HFFc6 (cell line): Measurements from ENCODE around the gene TNS3. TPM values are rescaled to one million over a fixed set of nuclear protein-coding genes. Genes with fewer than 3 reads are reported as not detected.

Experiments used
- DNase-seq: peaks from one replicate; pipeline ENCODE4 v3.0.0-alpha.2; 2018
- H3K27ac Mint-ChIP-seq: 2 replicates; pipeline ENCODE4 v1.8.0; 2020; ENCODE audit warnings: mild to moderate bottlenecking, mixed read lengths
- H3K27me3 Mint-ChIP-seq: 2 replicates; pipeline ENCODE4 v1.8.0; 2021; ENCODE audit warnings: mild to moderate bottlenecking, moderate library complexity, mixed read lengths; ENCODE audit not compliant: insufficient read depth
- H3K36me3 Mint-ChIP-seq: 2 replicates; pipeline ENCODE4 v1.8.0; 2021; ENCODE audit warnings: low read depth, mixed read lengths
- H3K4me1 Mint-ChIP-seq: 2 replicates; pipeline ENCODE4 v1.8.0; 2020; ENCODE audit warnings: low read depth, mixed read lengths
- H3K4me3 Mint-ChIP-seq: 2 replicates; pipeline ENCODE4 v1.8.0; 2020; ENCODE audit warnings: mild to moderate bottlenecking, moderate library complexity, mixed read lengths
- H3K9me3 Mint-ChIP-seq: 2 replicates; pipeline ENCODE4 v1.8.0; 2020; ENCODE audit warnings: mild to moderate bottlenecking, mixed read lengths
- total RNA-seq, 6 experiments: library from RNA; stranded (reverse); fragmentation: NEBNext Ultra II Directional; extraction: Animal tissue kit (Norgen Biotek cat#: 25700); gene quantifications; 2 replicates in 1 of 6; 3 replicates in 5 of 6; pipeline ENCODE4 v1.2.3, GENCODE V29; 2021
- TF ChIP-seq, protein P1 (sequence below): fragments of 200-600 bp; sonication (generic); IDR thresholded peaks from 2 replicates; pipeline ENCODE4 v1.5.0; 2021; ENCODE audit warnings: antibody characterized with exemption, mild to moderate bottlenecking

Gene TNS3
- total RNA-seq, 6 experiments from 2014 or later: 50.8 to 77.0 (median 67.8) TPM

DNA sequence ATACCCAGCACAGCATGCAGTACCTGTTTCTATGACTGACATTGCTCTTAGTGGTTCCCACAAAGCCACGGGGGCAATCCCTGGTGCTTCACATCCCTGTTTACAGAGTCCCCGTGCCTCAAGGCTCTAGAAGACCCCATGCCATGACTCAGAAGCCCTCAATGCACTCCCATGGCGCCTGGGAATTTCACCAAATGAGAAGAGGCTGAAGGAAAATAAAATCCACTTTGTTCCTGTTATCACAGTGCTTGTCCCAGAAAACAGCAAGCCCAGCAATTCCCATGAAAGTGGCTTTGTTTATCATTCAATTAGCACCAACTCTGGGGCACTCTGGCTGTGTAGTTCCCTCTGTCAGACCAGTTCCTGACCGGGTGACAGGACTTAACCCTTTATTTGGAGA is 268.3 kb downstream of the TNS3 start:
- peaks cover 31% of the 10 kb centered on the region for H3K4me1 Mint-ChIP-seq
- TF ChIP-seq, protein P1, sequence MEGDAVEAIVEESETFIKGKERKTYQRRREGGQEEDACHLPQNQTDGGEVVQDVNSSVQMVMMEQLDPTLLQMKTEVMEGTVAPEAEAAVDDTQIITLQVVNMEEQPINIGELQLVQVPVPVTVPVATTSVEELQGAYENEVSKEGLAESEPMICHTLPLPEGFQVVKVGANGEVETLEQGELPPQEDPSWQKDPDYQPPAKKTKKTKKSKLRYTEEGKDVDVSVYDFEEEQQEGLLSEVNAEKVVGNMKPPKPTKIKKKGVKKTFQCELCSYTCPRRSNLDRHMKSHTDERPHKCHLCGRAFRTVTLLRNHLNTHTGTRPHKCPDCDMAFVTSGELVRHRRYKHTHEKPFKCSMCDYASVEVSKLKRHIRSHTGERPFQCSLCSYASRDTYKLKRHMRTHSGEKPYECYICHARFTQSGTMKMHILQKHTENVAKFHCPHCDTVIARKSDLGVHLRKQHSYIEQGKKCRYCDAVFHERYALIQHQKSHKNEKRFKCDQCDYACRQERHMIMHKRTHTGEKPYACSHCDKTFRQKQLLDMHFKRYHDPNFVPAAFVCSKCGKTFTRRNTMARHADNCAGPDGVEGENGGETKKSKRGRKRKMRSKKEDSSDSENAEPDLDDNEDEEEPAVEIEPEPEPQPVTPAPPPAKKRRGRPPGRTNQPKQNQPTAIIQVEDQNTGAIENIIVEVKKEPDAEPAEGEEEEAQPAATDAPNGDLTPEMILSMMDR: no peak
- no peak overlapping the region for H3K27ac Mint-ChIP-seq
- peaks cover 4% of the 10 kb centered on the region; the same call in 1 of the 2 replicates for H3K9me3 Mint-ChIP-seq
- peaks cover 55% of the 10 kb centered on the region for H3K36me3 Mint-ChIP-seq
- no peak overlapping the region for H3K4me3 Mint-ChIP-seq
- peaks cover 7% of the 10 kb centered on the region for H3K27me3 Mint-ChIP-seq
- no peak for DNase-seq

DNA sequence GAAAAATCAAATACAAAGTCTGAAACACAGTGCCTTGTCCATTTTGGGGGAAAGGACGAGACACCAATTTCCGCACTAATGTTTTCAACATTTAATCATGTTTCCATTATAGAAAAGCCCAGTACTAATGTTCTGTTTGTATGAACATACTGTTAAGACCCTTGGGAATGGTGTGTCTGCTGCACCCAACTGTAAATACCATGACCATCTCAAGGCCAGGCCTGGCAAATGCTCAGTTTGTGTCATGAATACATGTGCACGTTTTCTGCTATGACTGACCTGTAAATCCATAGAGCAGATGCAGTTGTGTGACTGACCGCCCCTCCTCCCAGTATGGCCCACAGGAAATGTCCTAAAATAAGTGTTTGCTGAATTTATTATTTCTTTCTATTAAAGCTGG is 270.0 kb downstream of the TNS3 start:
- TF ChIP-seq, protein P1: no peak
- no peak overlapping the region for H3K27ac Mint-ChIP-seq
- peaks cover 31% of the 10 kb centered on the region for H3K4me1 Mint-ChIP-seq
- peaks cover 4% of the 10 kb centered on the region; the same call in 1 of the 2 replicates for H3K9me3 Mint-ChIP-seq
- H3K36me3 Mint-ChIP-seq: peaks cover 47% of the 10 kb centered on the region
- peaks cover 7% of the 10 kb centered on the region for H3K27me3 Mint-ChIP-seq
- DNase-seq: no peak
- H3K4me3 Mint-ChIP-seq: no peak overlapping the region

DNA sequence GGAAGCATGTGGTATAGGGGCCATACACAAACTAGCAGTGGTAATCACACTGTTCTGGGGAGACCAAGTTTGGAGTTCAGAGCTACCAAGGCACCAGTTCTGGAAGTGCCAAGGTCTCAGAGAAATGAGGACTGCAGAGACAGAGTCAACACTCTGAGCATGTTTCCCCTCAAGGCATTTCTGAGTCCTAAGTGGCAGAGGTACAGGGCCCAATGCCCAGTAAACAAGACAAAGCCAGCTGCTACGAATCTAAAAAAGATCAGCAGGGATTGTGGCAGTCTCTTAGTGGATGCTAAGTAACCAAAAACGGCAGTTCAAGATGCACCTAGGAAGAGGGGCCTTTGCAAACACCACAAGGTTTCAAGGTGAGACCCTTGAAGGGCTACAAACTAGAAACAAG is 271.9 kb downstream of the TNS3 start:
- peaks cover 7% of the 10 kb centered on the region for H3K27me3 Mint-ChIP-seq
- H3K27ac Mint-ChIP-seq: no peak overlapping the region
- DNase-seq: no peak
- H3K36me3 Mint-ChIP-seq: peaks cover 47% of the 10 kb centered on the region
- TF ChIP-seq, protein P1: no peak
- H3K9me3 Mint-ChIP-seq: peaks cover 4% of the 10 kb centered on the region; the same call in 1 of the 2 replicates
- H3K4me1 Mint-ChIP-seq: peaks cover 17% of the 10 kb centered on the region
- no peak overlapping the region for H3K4me3 Mint-ChIP-seq

DNA sequence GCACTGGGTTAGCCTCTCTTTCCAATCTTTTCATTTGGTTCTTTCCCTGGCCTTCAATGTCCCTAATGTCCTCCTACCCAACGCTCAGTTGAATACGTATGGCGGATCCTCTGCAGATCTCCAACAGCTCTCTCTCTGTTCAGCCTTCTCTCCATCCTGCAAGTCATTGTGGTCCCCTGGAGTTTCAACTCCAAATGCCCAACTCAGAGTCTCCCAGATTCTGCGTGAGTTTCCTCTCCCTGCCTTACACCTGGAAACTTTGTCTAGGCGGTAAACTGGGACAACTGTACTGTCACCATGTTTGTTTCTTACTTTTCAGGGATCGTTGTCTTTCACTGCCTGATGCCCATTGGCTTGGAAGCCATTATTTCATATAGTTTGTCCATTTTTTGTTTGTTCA is 273.1 kb downstream of the TNS3 start:
- Mint-ChIP-seq H3K4me3 (no peak overlapping the region), H3K9me3 (peaks cover 4% of the 10 kb centered on the region; the same call in 1 of the 2 replicates), H3K27me3 (peaks cover 5% of the 10 kb centered on the region), H3K36me3 (peaks cover 47% of the 10 kb centered on the region), H3K4me1 (peaks cover 6% of the 10 kb centered on the region; the same call in 1 of the 2 replicates), H3K27ac (no peak overlapping the region)
- TF ChIP-seq, protein P1: no peak
- DNase-seq: no peak

DNA sequence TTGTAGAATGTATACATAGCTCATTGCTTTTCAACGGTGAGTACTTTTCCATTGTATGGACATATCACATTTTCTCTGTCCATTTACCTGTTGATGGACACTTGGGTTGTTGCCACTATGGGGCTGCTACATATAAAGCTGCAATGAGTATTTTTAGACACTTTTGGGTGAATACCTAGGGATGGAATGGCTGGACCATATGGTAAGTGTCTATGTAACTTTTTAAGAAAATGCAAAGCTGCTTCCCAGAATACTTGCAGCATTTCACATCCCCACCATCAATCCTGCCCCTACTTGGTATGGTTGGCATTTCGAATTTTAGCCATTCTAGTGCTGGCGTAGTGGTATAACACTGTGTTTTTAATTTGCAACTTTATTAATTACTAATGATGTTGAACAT is 274.6 kb downstream of the TNS3 start:
- TF ChIP-seq, protein P1: no peak
- Mint-ChIP-seq H3K4me3 (no peak overlapping the region), H3K9me3 (peaks cover 4% of the 10 kb centered on the region; the same call in 1 of the 2 replicates), H3K27ac (no peak overlapping the region), H3K4me1 (peaks cover 6% of the 10 kb centered on the region; the same call in 1 of the 2 replicates), H3K36me3 (peaks cover 44% of the 10 kb centered on the region), H3K27me3 (peaks cover 5% of the 10 kb centered on the region)
- DNase-seq: no peak
